Measurements from ENCODE around the gene PTOV1.
A peak's percentile ranks its signal among the peaks of the same experiment; 100 is the strongest.

Gene PTOV1

GRCh38 chr19:49894011-49894664, 43.2 kb downstream of the PTOV1 start:
- in situ Hi-C loops (cut with HindIII; ENCODE audit: low sequenced_read_pairs): no loop called here
- DNase-seq (ENCODE audit: low read depth, low spot score): no peak
- no peak overlapping the region for H3K4me3 ChIP-seq (ENCODE audit: low read depth, low read length)
- TF ChIP-seq CTCF (IDR thresholded peaks at IDR 0.05; ENCODE audit: low read depth, low read length): no peak

- no peak overlapping the region for H3K4me3 ChIP-seq (ENCODE audit: low read depth, low read length)
- DNase-seq (ENCODE audit: low read depth, low spot score): no peak
- in situ Hi-C loops (cut with HindIII; ENCODE audit: low sequenced_read_pairs): no loop called here
- no peak for TF ChIP-seq CTCF (IDR thresholded peaks at IDR 0.05; ENCODE audit: low read depth, low read length)
Measured at GRCh38 chr19:49894879-49895565, 44.1 kb downstream of the PTOV1 start.

GRCh38 chr19:49895566-49896297, 44.8 kb downstream of the PTOV1 start:
- in situ Hi-C loops (cut with HindIII; ENCODE audit: low sequenced_read_pairs): no loop called here
- H3K4me3 ChIP-seq (ENCODE audit: low read depth, low read length): no peak overlapping the region
- no peak for TF ChIP-seq CTCF (IDR thresholded peaks at IDR 0.05; ENCODE audit: low read depth, low read length)
- DNase-seq (ENCODE audit: low read depth, low spot score): no peak

- no peak within 1 kb of the TSS for H3K4me3 ChIP-seq (ENCODE audit: low read depth, low read length)
- DNase-seq (ENCODE audit: low read depth, low spot score): peak; percentile 19
- in situ Hi-C loops (cut with HindIII; ENCODE audit: low sequenced_read_pairs): no loop called here
- no peak for TF ChIP-seq CTCF (IDR thresholded peaks at IDR 0.05; ENCODE audit: low read depth, low read length)
Measured at GRCh38 chr19:49896863-49897621, 46.1 kb downstream of the PTOV1 start, which contains the start of gene IL4I1. Gene IL4I1 (minus strand): TSS chr19:49896887. CDS start chr19:49896160, 727 bp downstream.

- in situ Hi-C loops (cut with HindIII; ENCODE audit: low sequenced_read_pairs): no loop called here
- no peak for TF ChIP-seq CTCF (IDR thresholded peaks at IDR 0.05; ENCODE audit: low read depth, low read length)
- DNase-seq (ENCODE audit: low read depth, low spot score): no peak
- no peak overlapping the region for H3K4me3 ChIP-seq (ENCODE audit: low read depth, low read length)
Measured at GRCh38 chr19:49904136-49904535, 53.2 kb downstream of the PTOV1 start.
